Stomach (tissue), 9 donors: ENCODE results near the gene ZNF611. TPM values are rescaled to one million over a fixed set of nuclear protein-coding genes. Genes with fewer than 3 reads are reported as not detected.
"Not testable (repeated sequence)": the region's sequence is repeated elsewhere in the genome, so short reads cannot be mapped to it uniquely, and the experiment has no call there.

Source experiments
- DNase-seq, 2 donors: peaks; one replicate each; pipeline versions ENCODE4 v3.0.0 to v3.0.0-alpha.2; 2013 to 2019
- H3K27ac ChIP-seq, 5 donors: fragments of 200-600 bp in 4 of 5; sonication (generic) in 4 of 5; one replicate each; pipeline ENCODE4 v1.5.1; 2013 to 2019; ENCODE audit warnings: mild to moderate bottlenecking in 1 of 5, moderate library complexity in 1 of 5
- H3K27me3 ChIP-seq, 3 donors: fragments of 200-600 bp; sonication (generic); one replicate each; pipeline ENCODE4 v1.5.1; 2017 to 2019; ENCODE audit warnings: mixed run types in 1 of 3
- H3K36me3 ChIP-seq, 4 donors: fragments of 200-600 bp; sonication (generic); 1 replicate in 3 of 4; 2 replicates in 1 of 4; pipeline ENCODE4 v1.5.1; 2016 to 2019
- H3K4me1 ChIP-seq, 4 donors: fragments of 200-600 bp; sonication (generic); one replicate each; pipeline ENCODE4 v1.5.1; 2016 to 2019
- H3K4me3 ChIP-seq, 4 donors: fragments of 200-600 bp; sonication (generic) in 3 of 4; one replicate each; pipeline ENCODE4 v1.5.1; 2016 to 2019; ENCODE audit warnings: mild to moderate bottlenecking in 1 of 4
- H3K9me3 ChIP-seq, 4 donors: fragments of 200-600 bp; sonication (generic); one replicate each; pipeline ENCODE4 v1.5.1; 2016 to 2019
- CTCF ChIP-seq, 7 experiments: fragments of 450-650 bp in 4 of 7; fragments of 200-600 bp in 3 of 7; sonication (generic) in 3 of 7; IDR thresholded peaks; one replicate each; pipeline ENCODE4 v1.5.1; 2016 to 2019; ENCODE audit warnings: antibody characterized with exemption in 7 of 7, control low read depth in 2 of 7, mild to moderate bottlenecking in 1 of 7
- EP300 ChIP-seq: sonication (generic); formaldehyde crosslinking; IDR thresholded peaks from one replicate; pipeline ENCODE4 v1.6.1; 2017; ENCODE audit warnings: antibody characterized with exemption
- POLR2A ChIP-seq, 4 donors: fragments of 450-650 bp; IDR thresholded peaks; one replicate each; pipeline ENCODE4 v1.6.1; 2016; ENCODE audit warnings: antibody characterized with exemption in 4 of 4, control low read depth in 2 of 4, mild to moderate bottlenecking in 1 of 4, moderate library complexity in 1 of 4
- POLR2AphosphoS5 ChIP-seq, 3 donors: sonication (generic); formaldehyde crosslinking; IDR thresholded peaks; one replicate each; pipeline ENCODE4 v1.6.1; 2016; ENCODE audit warnings: antibody characterized with exemption in 3 of 3
- WGBS, 5 donors: extraction: QIAGEN DNeasy Blood & Tissue Kit in 3 of 5; methylation state at CpG; one replicate each; pipeline versions ENCODE4 v1.1.5 to v1.1.7; 2013 to 2018; 5-methylcytosine and 5-hydroxymethylcytosine counted together
- intact Hi-C: fragments of 100-400 bp; cut with DNase I; formaldehyde crosslinking; loops from one replicate; pipeline ENCODE4 v1.15.1; 2023; ENCODE audit warnings: low total_unique reads
- polyA plus RNA-seq, 3 donors: library from polyadenylated mRNA; stranded (reverse); fragments of 200-250 nt; gene quantifications; one replicate each; pipeline ENCODE4 v1.2.3, GENCODE V29; 2013
- total RNA-seq, 5 donors: library from RNA; depleted of rRNA; stranded (reverse); fragments of >200 nt; gene quantifications; one replicate each; pipeline versions ENCODE4 v1.1.0 to v1.2.3, GENCODE V29; 2014 to 2016
- donor health status: healthy with polysubstance abuse.
- donor health status: Bipolar disorder and iron deficiency.
- donor health status: healthy.

The ZNF611 gene
- total and polyA plus RNA-seq, 8 donors, result 1.6 to 58.5 (median 6.3) TPM

GRCh38 chr19:52695996-52696395 is 38.8 kb downstream of the ZNF611 start:
- 31 to 63% (median 41%) methylated on average over 1 of the region's 1 CpG for WGBS, 5 donors
- H3K36me3 ChIP-seq, result no peaks in the 10 kb centered on the region
- peaks cover 0 to 18% (median 5%) of the 10 kb centered on the region in 4 donors for H3K9me3 ChIP-seq
- intact Hi-C loops, result no loop called here
- TF ChIP-seq CTCF (IDR thresholded peaks at IDR 0.05), result no peak
- TF ChIP-seq POLR2AphosphoS5 (IDR thresholded peaks at IDR 0.05), result no peak
- no peak for TF ChIP-seq POLR2A (IDR thresholded peaks at IDR 0.05)
- no peak for TF ChIP-seq EP300
- peaks cover 3 to 4% (median 4%) of the 10 kb centered on the region in 4 donors for H3K4me1 ChIP-seq
- DNase-seq, result no peak
- no peak overlapping the region for H3K27ac ChIP-seq
- no peak overlapping the region for H3K4me3 ChIP-seq
- H3K27me3 ChIP-seq, result no peaks in the 10 kb centered on the region

GRCh38 chr19:52694921-52695320 is 39.9 kb downstream of the ZNF611 start:
- Histone ChIP-seq H3K9me3 (peaks cover 0 to 9% (median 0%) of the 10 kb centered on the region in 4 donors), H3K27me3 (no peaks in the 10 kb centered on the region), H3K36me3 (no peaks in the 10 kb centered on the region), H3K4me3 (no peak overlapping the region), H3K4me1 (peaks cover 4 to 9% (median 8%) of the 10 kb centered on the region in 4 donors), H3K27ac (no peak overlapping the region)
- intact Hi-C loops, result no loop called here
- 90 to 99% (median 97%) methylated on average over 11 of the region's 11 CpGs for WGBS, 5 donors
- DNase-seq, result no peak
- TF ChIP-seq POLR2A (IDR thresholded peaks at IDR 0.05) (no peak), POLR2AphosphoS5 (IDR thresholded peaks at IDR 0.05) (no peak), CTCF (IDR thresholded peaks at IDR 0.05) (no peak), EP300 (no peak)

DNA sequence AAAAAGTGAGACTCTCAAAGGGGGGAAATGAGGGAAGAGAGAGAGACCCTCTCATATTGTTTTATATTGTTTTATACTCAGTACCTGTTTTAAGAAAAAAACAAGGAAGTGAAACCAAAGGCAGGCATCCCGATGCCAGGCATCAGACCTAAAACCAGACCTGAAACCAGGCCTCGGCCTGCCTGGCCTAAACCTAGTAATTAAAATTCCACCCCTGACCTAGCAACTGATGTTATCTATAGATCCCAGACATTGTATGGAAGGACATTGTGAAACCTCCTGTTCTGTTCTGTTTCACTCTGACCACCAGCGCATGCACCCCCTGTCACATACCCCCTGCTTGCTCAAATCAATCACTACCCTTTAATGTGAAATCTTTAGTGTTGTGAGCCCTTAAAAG is 40.6 kb downstream of the ZNF611 start:
- H3K36me3 ChIP-seq, intact Hi-C loops, H3K27me3 ChIP-seq, H3K9me3 ChIP-seq, H3K27ac ChIP-seq, H3K4me3 ChIP-seq, DNase-seq: not testable (repeated sequence)
- peaks cover 4 to 15% (median 14%) of the 10 kb centered on the region in 4 donors for H3K4me1 ChIP-seq
- WGBS, 5 donors, result 68 to 91% (median 88%) methylated on average over 3 of the region's 3 CpGs

GRCh38 chr19:52692431-52693008 is 42.3 kb downstream of the ZNF611 start:
- H3K4me1 ChIP-seq, result peaks cover 8 to 28% (median 20%) of the 10 kb centered on the region in 4 donors
- WGBS, 5 donors, result 81 to 88% (median 84%) methylated on average over 8 of the region's 8 CpGs
- H3K27ac ChIP-seq, result no peak overlapping the region
- H3K9me3 ChIP-seq, result peaks cover 0 to 9% (median 0%) of the 10 kb centered on the region in 4 donors
- no peak overlapping the region for H3K4me3 ChIP-seq
- intact Hi-C loops, result no loop called here
- H3K36me3 ChIP-seq, result no peaks in the 10 kb centered on the region
- H3K27me3 ChIP-seq, result no peaks in the 10 kb centered on the region
- DNase-seq, result no peak
- TF ChIP-seq CTCF (IDR thresholded peaks at IDR 0.05) (no peak), POLR2A (IDR thresholded peaks at IDR 0.05) (no peak), POLR2AphosphoS5 (IDR thresholded peaks at IDR 0.05) (no peak), EP300 (no peak)

GRCh38 chr19:52691737-52692136 is 43.1 kb downstream of the ZNF611 start:
- no peaks in the 10 kb centered on the region for H3K36me3 ChIP-seq
- H3K4me1 ChIP-seq, result peaks cover 8 to 28% (median 21%) of the 10 kb centered on the region in 4 donors
- TF ChIP-seq EP300 (no peak), POLR2AphosphoS5 (IDR thresholded peaks at IDR 0.05) (no peak), POLR2A (IDR thresholded peaks at IDR 0.05) (no peak), CTCF (IDR thresholded peaks at IDR 0.05) (no peak)
- peak in 1 of 2 donors; percentile 9 for DNase-seq
- H3K27ac ChIP-seq, result peak overlapping the region in 1 of 5 donors; percentile 88
- WGBS, 5 donors, result 55 to 64% (median 58%) methylated on average over 2 of the region's 2 CpGs
- intact Hi-C loops, result no loop called here
- no peak overlapping the region for H3K4me3 ChIP-seq
- H3K9me3 ChIP-seq, result peaks cover 0 to 9% (median 0%) of the 10 kb centered on the region in 4 donors
- H3K27me3 ChIP-seq, result no peaks in the 10 kb centered on the region
